DMS 273 treated with DMSO at 0.1 percent for 48 hours (cell line): ENCODE data around the gene ASCC2.
A peak's percentile ranks its signal among the peaks of the same experiment; 100 is the strongest.
"Not testable (repeated sequence)": the region's sequence is repeated elsewhere in the genome, so short reads cannot be mapped to it uniquely, and the experiment has no call there.

ENCODE experiments used
- DNase-seq: peaks from one replicate; lab custom pipeline; 2025; lab: John Stamatoyannopoulos, UW

Gene ASCC2

DNA sequence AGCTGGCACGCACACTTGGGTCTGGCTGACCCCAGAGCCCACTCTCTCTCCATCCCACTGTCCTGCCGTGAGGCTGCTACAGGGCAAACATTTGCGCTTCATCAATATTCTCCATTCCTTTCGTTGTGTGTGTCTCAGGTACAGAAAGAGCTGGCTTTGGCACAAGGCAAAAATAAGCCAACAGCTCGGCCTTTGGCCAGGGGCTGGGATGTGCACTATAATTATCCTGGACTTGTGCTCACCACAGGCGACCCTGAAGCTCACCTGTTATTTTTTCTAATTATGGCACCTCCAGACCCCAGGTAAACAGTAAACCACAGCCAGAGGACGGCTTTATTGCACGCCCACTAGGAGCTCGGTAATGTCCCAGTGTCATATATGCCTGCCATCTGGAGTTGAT lies 82.2 kb downstream of the ASCC2 start:
- no peak for DNase-seq

DNA sequence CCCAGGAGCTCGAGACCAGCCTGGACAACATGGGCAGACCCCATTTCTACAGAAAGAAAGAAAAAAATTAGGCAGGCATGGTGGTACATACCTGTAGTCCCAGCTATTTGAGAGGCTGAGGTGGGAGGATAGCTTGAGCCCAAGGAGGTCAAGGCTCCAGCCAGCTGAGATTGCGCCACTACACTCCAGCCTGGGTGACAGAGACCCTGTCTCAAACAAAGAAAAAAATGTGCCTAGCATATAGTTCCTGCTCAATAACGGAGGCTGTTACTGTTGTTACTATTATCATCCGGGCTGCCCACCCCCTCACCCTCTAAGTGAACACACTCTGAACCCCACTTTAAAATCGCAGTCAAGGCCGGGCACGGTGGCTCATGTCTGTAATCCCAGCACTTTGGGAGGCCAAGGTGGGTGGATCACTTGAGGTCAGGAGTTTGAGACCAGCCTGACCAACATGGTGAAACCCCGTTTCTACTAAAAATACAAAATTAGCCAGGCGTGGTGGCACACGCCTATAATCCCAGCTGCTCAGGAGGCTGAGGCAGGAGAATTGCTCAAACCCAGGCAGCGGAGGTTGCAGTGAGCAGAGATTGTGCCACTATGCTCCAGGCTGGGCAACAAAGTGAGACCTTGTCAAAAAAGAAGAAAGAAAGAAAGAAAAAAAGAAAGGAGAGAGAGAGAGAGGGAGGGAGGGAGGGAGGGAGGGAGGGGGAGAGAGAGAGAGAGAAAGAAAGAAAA lies 83.2 kb downstream of the ASCC2 start:
- DNase-seq, result not testable (repeated sequence)

DNA sequence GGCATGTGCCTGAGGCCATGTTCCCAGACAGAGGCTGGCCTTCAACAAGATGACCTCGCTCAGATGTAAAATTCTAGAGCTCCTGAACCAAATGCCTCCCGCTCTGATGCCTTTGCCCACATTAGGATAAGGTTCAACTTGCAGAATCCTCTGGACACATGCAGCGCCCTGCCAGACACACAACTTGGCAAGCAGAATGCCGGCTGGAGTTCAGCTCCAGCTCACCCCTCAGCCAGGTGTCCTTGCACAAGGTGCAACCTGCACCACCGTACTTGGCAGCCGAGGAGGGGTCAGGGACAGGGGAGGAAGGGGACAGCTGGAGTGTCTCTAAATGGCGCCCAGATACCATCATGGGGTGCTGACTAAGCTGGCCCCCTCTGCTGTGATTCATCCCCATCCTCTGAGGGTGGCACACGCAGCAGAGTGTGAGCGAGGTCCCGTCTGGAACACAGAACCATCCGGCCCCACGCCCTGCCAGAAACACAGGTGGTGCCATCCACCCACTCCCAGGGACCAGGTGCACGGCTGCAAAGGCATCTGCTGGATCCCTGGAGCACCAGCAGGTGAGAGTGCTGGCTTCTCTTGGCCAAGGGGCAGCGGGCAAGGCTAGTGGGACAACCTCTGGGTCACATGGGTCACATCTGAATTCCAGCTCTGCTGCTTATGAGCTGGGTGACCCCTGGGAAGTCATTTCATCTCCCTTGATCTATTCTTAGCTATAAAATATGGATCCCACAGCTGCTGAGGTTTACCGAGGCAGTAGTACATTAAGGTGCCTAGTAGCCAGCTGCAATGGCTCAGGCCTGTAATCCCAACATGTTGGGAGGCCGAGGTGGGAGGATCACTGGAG lies 84.0 kb downstream of the ASCC2 start:
- DNase-seq, result no peak

DNA sequence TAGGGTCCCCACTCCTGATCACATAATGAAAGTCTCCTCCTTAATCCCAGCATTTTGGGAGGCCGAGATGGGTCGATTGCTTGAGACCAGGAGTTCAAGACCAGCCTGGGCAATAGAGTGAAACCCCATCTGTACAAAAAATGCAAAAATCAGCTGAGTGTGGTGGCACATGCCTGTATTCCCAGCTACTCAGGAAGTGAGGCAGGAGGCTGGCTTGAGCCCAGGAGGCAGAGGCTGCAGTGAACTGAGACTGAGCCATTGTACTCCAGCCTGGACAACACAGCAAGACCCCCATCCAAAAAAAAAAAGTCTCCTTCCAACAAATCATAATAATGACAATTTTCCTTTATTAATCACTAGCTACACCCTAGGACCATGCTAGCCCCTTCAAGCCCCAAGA lies 86.4 kb downstream of the ASCC2 start:
- no peak for DNase-seq

DNA sequence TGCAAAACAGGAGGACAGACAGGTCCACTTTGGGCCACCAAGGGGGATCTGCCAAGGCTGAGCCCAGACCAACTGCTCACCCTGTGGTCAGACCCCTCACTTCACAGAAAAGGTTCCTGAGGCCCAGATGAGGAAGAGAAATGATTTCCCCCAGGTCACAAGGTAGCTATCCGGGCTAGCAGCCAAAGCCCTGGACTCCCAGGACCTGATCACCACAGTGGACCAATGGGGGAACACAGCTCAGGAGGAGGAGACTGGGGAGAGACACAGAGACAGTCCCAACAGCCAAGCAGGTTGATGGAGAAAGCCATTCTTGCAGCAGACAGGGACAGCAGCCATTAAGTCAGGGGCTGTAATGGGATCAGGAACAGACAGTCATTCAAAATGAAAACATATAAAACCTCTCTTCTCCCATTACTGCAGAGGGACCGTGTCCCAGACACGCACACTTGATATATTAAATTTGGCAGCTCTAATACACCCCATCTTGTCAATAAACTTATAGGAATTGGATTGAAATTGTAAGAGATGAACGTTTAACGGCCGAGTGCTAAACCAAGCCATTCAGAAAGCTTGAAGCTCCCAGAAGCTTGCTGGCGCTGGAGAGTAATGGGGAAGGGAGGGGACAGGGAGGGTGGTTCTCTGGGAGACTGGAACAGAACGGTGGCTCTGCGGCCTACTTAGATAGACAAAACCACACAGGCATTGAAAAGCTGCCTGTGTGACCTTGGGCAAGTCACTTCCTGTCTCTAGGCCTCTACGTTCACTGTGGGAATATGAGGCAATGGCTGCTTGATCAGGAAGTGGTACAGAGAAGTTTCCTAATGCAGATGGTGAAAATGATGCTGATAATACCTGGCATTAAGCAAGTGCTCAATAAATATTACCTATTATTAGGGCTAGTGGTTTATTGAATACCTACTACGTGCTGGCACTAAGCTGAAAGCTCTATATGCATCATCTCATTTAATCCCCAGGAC lies 87.2 kb downstream of the ASCC2 start:
- no peak for DNase-seq

- DNase-seq, result no peak
Observed at GRCh38 chr22:29750029-29750428, 88.0 kb downstream of the ASCC2 start.

DNA sequence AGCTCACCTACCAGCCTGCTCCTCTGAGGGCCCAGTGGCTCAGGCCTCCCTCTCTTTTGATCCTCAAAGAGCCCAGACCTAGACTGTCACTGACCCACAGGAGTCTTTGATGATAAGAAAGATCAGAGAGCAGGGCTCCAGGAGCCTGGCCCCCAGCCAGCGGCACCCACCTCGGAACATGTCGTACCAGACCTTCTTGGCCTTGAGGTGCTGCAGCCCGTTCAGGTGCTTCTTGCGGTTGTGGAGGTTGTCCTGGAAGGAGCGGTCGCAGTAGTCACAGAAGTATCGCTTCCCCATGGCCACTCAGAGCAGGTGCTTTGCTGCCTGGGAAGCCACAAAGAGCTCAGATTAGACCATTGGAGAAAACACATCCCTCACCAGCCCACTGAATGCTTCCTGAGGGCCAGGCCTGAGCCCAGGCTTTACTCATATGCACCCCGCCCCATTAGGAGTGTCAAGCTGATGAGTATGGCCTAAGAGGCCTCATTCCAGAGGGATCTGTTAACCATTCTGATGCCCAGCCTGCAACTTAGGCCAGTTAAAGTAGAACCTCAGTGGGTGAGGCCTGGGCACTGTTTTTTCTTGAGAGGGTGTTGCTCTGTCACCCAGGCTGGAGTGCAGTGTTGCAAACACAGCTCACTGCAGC lies 89.7 kb downstream of the ASCC2 start:
- DNase-seq, result no peak

GRCh38 chr22:29747832-29748231 lies 90.2 kb downstream of the ASCC2 start:
- DNase-seq, result no peak

- peak; percentile 93 for DNase-seq
Observed at GRCh38 chr22:29744902-29745301, 93.2 kb downstream of the ASCC2 start.

DNA sequence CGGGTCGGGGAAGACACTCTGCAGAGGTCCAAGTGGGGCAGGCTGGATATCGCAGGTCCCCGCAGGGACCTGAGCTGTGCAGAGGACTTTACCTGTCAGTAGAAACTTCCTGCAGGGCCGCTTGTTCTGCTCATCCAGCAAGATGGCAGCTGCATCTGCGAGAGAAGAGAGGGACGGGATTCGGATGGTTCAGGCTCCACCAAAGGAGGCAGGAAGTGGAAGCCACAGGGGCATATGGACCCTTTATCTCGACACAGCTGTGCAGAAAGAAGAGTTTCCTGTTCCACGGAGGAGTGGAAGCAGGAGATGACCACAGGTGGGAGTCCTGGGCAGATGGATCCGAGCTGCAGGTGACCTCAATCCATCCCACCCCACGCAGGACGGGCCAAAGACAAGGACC lies 95.7 kb downstream of the ASCC2 start:
- DNase-seq, result no peak

DNA sequence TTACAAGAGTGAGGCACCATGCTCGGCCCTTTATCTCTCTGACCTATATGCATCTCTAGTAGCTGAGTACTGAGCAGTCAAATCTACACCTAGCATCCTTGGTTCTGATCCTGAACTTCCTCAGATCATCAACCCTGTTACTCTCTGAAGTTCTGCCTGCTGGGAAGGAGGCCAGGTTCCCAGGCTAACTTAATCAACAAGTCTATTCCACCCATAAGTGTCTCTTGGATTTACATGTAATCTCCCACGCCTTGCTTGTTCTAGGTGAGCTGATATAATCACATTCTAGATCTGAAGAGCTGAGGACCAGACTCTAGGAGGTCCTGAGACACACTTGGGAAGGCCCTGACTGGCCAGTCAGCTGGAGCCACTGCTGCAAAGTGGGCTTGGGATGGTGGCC lies 96.1 kb downstream of the ASCC2 start:
- no peak for DNase-seq

- no peak for DNase-seq
Observed at GRCh38 chr22:29740216-29740615, 97.9 kb downstream of the ASCC2 start.

DNA sequence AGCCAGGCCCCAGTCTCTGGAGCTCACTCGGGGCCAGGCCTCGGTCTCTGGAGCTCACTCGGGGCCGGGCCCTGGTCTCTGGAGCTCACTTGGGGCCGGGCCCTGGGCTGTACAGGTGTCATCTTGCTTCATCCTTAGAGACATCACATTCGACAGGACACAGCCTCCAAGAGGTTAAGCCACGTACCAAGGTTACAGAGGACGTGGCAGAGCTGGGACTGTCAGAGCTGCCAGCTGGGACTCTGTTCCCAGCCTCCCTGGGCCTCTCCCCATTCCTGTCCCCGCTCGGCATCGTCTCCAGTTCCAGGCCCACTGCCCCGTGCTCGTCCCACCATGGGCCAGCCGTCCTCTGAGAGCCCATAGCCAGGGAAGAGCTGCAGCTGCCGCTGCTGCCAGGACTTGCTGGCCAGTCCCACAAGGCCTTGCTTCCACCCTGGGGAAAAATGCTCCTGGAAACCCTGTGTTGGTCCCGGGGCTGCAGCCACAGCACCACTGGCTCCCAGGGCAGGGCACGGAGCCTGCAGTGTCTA lies 98.7 kb downstream of the ASCC2 start:
- no peak for DNase-seq
